ENCODE data around the gene SRSF1. TPM values are rescaled to one million over a fixed set of nuclear protein-coding genes. Genes with fewer than 3 reads are reported as not detected.
A peak's percentile ranks its signal among the peaks of the same experiment; 100 is the strongest.

Gene SRSF1
- total RNA-seq, 1 experiment from 2014 or later = 232 TPM

- Mint-ChIP-seq H3K4me1 (ENCODE audit: low read depth, unreplicated experiment) (peaks cover 22% of the 10 kb centered on the region), H3K4me3 (ENCODE audit: low read depth, unreplicated experiment) (peak overlapping the region; percentile 79), H3K27me3 (ENCODE audit: unreplicated experiment) (no peaks in the 10 kb centered on the region), H3K27ac (ENCODE audit: unreplicated experiment) (peak overlapping the region; percentile 90), H3K36me3 (ENCODE audit: insufficient read depth, unreplicated experiment) (peaks cover 46% of the 10 kb centered on the region), H3K9me3 (ENCODE audit: low read depth, unreplicated experiment) (no peaks in the 10 kb centered on the region)
- peak; percentile 38 for DNase-seq
- CTCF ChIA-PET = interaction anchor here (1.4 to 2.6 kb wide), 2 partner anchors 12 to 94 kb away, joined by 3 to 7 read pairs; no protein-coding TSS in a partner anchor
- TF ChIP-seq CTCF (IDR thresholded peaks at IDR 0.05; ENCODE audit: unreplicated experiment) = no peak
- intact Hi-C loops (cut with micrococcal nuclease; ENCODE audit: unreplicated experiment) = loop anchor here (5.0 kb wide), 1 partner anchor 110 kb away; no protein-coding TSS in a partner anchor
- BruUV-seq (replicated peaks) = TSS peak; percentile 31
Observed at GRCh38 chr17:57986841-57987580, 20.0 kb downstream of the SRSF1 start.

DNA sequence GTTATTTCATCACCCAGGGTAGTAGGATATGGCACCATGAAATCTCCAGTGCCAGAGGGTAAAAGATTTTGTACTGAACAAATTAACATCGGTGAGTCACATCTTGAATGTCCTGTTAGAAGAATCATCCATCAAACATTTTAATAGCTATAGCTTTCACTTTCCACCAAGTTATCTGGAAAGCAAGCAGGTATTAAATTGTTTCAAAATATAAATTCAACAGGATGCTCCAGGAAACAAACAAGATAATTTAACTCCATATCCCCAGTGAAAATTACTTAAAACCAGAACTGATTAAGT is 21.4 kb downstream of the SRSF1 start:
- peaks cover 22% of the 10 kb centered on the region for H3K4me1 Mint-ChIP-seq (ENCODE audit: low read depth, unreplicated experiment)
- CTCF ChIA-PET = interaction anchor here (0.7 to 2.6 kb wide), 3 partner anchors 14 to 93 kb away, joined by 3 to 7 read pairs (median 3); no protein-coding TSS in a partner anchor
- BruUV-seq (replicated peaks) = no TSS peak
- no peak overlapping the region for H3K27ac Mint-ChIP-seq (ENCODE audit: unreplicated experiment)
- no peak for TF ChIP-seq CTCF (IDR thresholded peaks at IDR 0.05; ENCODE audit: unreplicated experiment)
- no peaks in the 10 kb centered on the region for H3K27me3 Mint-ChIP-seq (ENCODE audit: unreplicated experiment)
- DNase-seq = no peak
- no peaks in the 10 kb centered on the region for H3K9me3 Mint-ChIP-seq (ENCODE audit: low read depth, unreplicated experiment)
- H3K36me3 Mint-ChIP-seq (ENCODE audit: insufficient read depth, unreplicated experiment) = peaks cover 37% of the 10 kb centered on the region
- intact Hi-C loops (cut with micrococcal nuclease; ENCODE audit: unreplicated experiment) = loop anchor here (5.0 kb wide), 1 partner anchor 108 kb away; no protein-coding TSS in a partner anchor
- no peak overlapping the region for H3K4me3 Mint-ChIP-seq (ENCODE audit: low read depth, unreplicated experiment)

DNA sequence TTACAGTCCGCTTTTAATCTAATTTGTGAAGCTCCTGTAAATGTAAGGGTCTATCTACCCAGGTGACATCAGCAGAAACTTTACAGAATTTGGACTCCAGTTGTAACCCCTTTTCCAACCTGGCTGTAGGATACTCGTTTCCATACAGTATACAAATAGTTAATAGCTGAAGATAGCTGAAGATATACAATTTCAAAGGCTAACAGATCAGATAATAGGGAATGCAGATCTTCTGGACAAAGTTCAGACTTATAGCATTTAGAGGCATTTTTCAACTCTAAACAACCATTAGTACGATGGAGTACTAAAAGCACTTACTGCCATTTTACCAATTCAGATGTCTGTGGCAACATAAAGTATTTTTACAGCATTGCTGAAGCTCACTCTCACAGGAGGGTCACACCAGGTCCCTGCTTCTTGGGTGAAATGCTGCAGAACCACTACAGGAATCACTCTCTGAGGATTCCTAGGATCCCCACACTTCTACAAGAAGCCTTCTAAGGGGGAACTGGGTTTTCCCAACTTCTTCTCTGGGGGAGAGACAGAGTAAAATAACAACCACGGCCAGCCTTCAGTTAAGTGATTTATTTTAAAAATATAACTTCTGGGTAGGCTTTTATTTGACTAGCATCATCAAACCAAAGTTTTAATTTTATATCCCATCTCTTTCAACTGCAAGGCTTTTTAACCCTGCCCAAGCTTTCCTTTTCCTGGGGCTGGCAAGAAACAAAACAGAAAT is 21.9 kb downstream of the SRSF1 start:
- BruUV-seq (replicated peaks) = no TSS peak
- no peaks in the 10 kb centered on the region for H3K9me3 Mint-ChIP-seq (ENCODE audit: low read depth, unreplicated experiment)
- CTCF ChIA-PET = interaction anchor here (0.7 to 2.6 kb wide), 3 partner anchors 14 to 92 kb away, joined by 3 to 7 read pairs (median 3); no protein-coding TSS in a partner anchor
- intact Hi-C loops (cut with micrococcal nuclease; ENCODE audit: unreplicated experiment) = loop anchor here (5.0 kb wide), 1 partner anchor 108 kb away; no protein-coding TSS in a partner anchor
- peaks cover 37% of the 10 kb centered on the region for H3K36me3 Mint-ChIP-seq (ENCODE audit: insufficient read depth, unreplicated experiment)
- DNase-seq = no peak
- TF ChIP-seq CTCF (IDR thresholded peaks at IDR 0.05; ENCODE audit: unreplicated experiment) = no peak
- no peaks in the 10 kb centered on the region for H3K27me3 Mint-ChIP-seq (ENCODE audit: unreplicated experiment)
- no peak overlapping the region for H3K27ac Mint-ChIP-seq (ENCODE audit: unreplicated experiment)
- no peak overlapping the region for H3K4me3 Mint-ChIP-seq (ENCODE audit: low read depth, unreplicated experiment)
- peaks cover 22% of the 10 kb centered on the region for H3K4me1 Mint-ChIP-seq (ENCODE audit: low read depth, unreplicated experiment)

GRCh38 chr17:57984261-57984890 is 22.7 kb downstream of the SRSF1 start:
- CTCF ChIA-PET = interaction anchor here (1.6 to 2.6 kb wide), 2 partner anchors 15 to 35 kb away, joined by 3 to 7 read pairs; no protein-coding TSS in a partner anchor
- intact Hi-C loops (cut with micrococcal nuclease; ENCODE audit: unreplicated experiment) = no loop called here
- no peak for TF ChIP-seq CTCF (IDR thresholded peaks at IDR 0.05; ENCODE audit: unreplicated experiment)
- H3K27ac Mint-ChIP-seq (ENCODE audit: unreplicated experiment) = no peak overlapping the region
- H3K4me3 Mint-ChIP-seq (ENCODE audit: low read depth, unreplicated experiment) = no peak overlapping the region
- peaks cover 20% of the 10 kb centered on the region for H3K4me1 Mint-ChIP-seq (ENCODE audit: low read depth, unreplicated experiment)
- H3K9me3 Mint-ChIP-seq (ENCODE audit: low read depth, unreplicated experiment) = no peaks in the 10 kb centered on the region
- H3K36me3 Mint-ChIP-seq (ENCODE audit: insufficient read depth, unreplicated experiment) = peaks cover 39% of the 10 kb centered on the region
- no TSS peak for BruUV-seq (replicated peaks)
- DNase-seq = no peak
- H3K27me3 Mint-ChIP-seq (ENCODE audit: unreplicated experiment) = no peaks in the 10 kb centered on the region

Data from Calu3 (cell line).